ENCODE measurements around the gene EXOSC10. TPM values are rescaled to one million over a fixed set of nuclear protein-coding genes. Genes with fewer than 3 reads are reported as not detected.

The EXOSC10 gene
- total and polyA plus RNA-seq, 2 donors (not counting 3 experiments of a cell fraction or from before 2014, with no cell fraction given): 74.9 to 103 TPM

DNA sequence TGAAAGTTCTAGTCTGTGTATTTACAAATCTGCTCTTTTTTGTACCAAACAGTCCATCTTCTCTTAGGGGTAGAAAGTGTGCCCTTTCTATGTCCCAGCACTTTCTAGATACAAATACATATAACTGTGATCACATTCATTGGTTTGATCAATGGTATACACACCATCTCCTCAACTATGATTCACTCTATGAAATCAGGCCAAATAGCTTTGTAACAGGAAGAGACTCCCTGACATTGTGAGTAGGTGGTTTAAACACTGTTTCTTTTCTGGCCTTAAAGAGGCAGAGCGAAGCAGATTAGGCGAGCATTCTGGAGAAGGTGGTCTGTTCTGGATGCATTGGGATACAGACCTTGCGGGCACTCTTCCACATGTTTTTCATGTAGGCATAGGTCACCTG lies 39.3 kb upstream of the EXOSC10 start:
- no peak for TF ChIP-seq MYC (IDR thresholded peaks at IDR 0.05; ENCODE audit: low read depth, low read length)
- peak; percentile 55 for TF ChIP-seq FOS (IDR thresholded peaks at IDR 0.05; ENCODE audit: borderline replicate concordance, insufficient read depth, low read length)
- DNase-seq (ENCODE audit: low read depth, low spot score) (peak; percentile 51), FAIRE-seq (peak; percentile 84)
- peaks cover 17% of the 10 kb centered on the region for H3K4me1 ChIP-seq (ENCODE audit: control insufficient read depth, extremely low read depth, insufficient read depth, low read length)
- H3K9me3 ChIP-seq (replicated peaks; ENCODE audit: control insufficient read depth, insufficient read depth, low read length): no peaks in the 10 kb centered on the region
- H2AFZ ChIP-seq (ENCODE audit: low read depth, low read length): no peak overlapping the region
- H3K27me3 ChIP-seq (ENCODE audit: control insufficient read depth in 2 of 2, insufficient read depth in 2 of 2, low read length in 2 of 2): no peaks in the 10 kb centered on the region
- H4K20me1 ChIP-seq (replicated peaks; ENCODE audit: control insufficient read depth, extremely low read depth, insufficient read depth, low read length): no peaks in the 10 kb centered on the region
- intact Hi-C loops (cut with micrococcal nuclease): no loop called here
- H3K4me2 ChIP-seq (ENCODE audit: insufficient read depth, low read length): no peak overlapping the region
- no peak overlapping the region for H3K4me3 ChIP-seq (replicated peaks in 1 of 3; ENCODE audit: insufficient read depth in 1 of 3, low read depth in 1 of 3, low read length in 3 of 3)
- ChIA-PET POLR2A (no interaction called here), CTCF (interaction anchor here (1.0 kb wide), 1 partner anchor 9 kb away, joined by 3 read pairs; no protein-coding TSS in a partner anchor)
- dilution Hi-C loops (cut with MboI; ENCODE audit: extremely low pct_ligation_motif_present, low sequenced_read_pairs): no loop called here
- BruUV-seq (replicated peaks): no TSS peak
- peaks cover 4 to 20% of the 10 kb centered on the region in 2 experiments for H3K36me3 ChIP-seq (ENCODE audit: control insufficient read depth in 2 of 2, extremely low read depth in 1 of 2, insufficient read depth in 2 of 2, low read length in 2 of 2)
- no peaks in the 10 kb centered on the region for H3K79me2 ChIP-seq (ENCODE audit: control insufficient read depth, insufficient read depth, low read length)
- no peak overlapping the region for H3K27ac ChIP-seq (ENCODE audit: insufficient read depth, low read depth, low read length)
- no peaks in the 10 kb centered on the region for H3K9me1 ChIP-seq (replicated peaks; ENCODE audit: control insufficient read depth, extremely low read depth, insufficient read depth, low read length)
- no peak overlapping the region for H3K9ac ChIP-seq (replicated peaks; ENCODE audit: extremely low read depth, insufficient read depth, low read length)

DNA sequence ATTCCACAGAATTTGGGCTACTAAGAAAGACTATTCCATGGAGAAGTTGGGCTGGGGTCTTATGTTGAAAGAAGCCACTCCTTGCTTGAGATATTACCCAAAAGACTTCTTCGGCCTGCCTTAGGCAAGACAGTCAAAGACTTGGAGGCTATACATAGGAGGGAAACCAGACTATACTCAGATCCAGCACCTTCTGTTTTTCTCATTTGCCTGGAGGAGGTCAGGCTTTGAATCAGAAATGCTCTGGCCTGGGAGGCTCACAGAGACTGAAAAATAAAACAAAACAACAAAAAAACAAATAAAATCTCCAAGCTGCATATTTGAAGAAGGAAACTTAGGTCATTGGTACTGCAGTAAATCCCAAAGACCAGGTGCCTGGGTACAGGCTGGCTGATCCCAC lies 38.4 kb upstream of the EXOSC10 start:
- TF ChIP-seq POLR2A (IDR thresholded peaks at IDR 0.05; ENCODE audit: low read depth, low read length): no peak
- FAIRE-seq (no peak), DNase-seq (ENCODE audit: low read depth, low spot score) (no peak)
- H3K36me3 ChIP-seq (ENCODE audit: control insufficient read depth in 2 of 2, extremely low read depth in 1 of 2, insufficient read depth in 2 of 2, low read length in 2 of 2): peaks cover 5 to 16% of the 10 kb centered on the region in 2 experiments
- no peak overlapping the region for H3K9ac ChIP-seq (replicated peaks; ENCODE audit: extremely low read depth, insufficient read depth, low read length)
- BruUV-seq (replicated peaks): no TSS peak
- no peak overlapping the region for H2AFZ ChIP-seq (ENCODE audit: low read depth, low read length)
- H3K79me2 ChIP-seq (ENCODE audit: control insufficient read depth, insufficient read depth, low read length): no peaks in the 10 kb centered on the region
- H3K27me3 ChIP-seq (ENCODE audit: control insufficient read depth in 2 of 2, insufficient read depth in 2 of 2, low read length in 2 of 2): no peaks in the 10 kb centered on the region
- no peaks in the 10 kb centered on the region for H3K9me1 ChIP-seq (replicated peaks; ENCODE audit: control insufficient read depth, extremely low read depth, insufficient read depth, low read length)
- dilution Hi-C loops (cut with MboI; ENCODE audit: extremely low pct_ligation_motif_present, low sequenced_read_pairs) (no loop called here), intact Hi-C loops (cut with micrococcal nuclease) (no loop called here)
- no peaks in the 10 kb centered on the region for H3K9me3 ChIP-seq (replicated peaks; ENCODE audit: control insufficient read depth, insufficient read depth, low read length)
- no peaks in the 10 kb centered on the region for H4K20me1 ChIP-seq (replicated peaks; ENCODE audit: control insufficient read depth, extremely low read depth, insufficient read depth, low read length)
- ChIA-PET CTCF (no interaction called here), POLR2A (no interaction called here)
- no peak overlapping the region for H3K4me2 ChIP-seq (ENCODE audit: insufficient read depth, low read length)
- peaks cover 17% of the 10 kb centered on the region for H3K4me1 ChIP-seq (ENCODE audit: control insufficient read depth, extremely low read depth, insufficient read depth, low read length)
- no peak overlapping the region for H3K4me3 ChIP-seq (replicated peaks in 1 of 3; ENCODE audit: insufficient read depth in 1 of 3, low read depth in 1 of 3, low read length in 3 of 3)
- H3K27ac ChIP-seq (ENCODE audit: insufficient read depth, low read depth, low read length): no peak overlapping the region
